HG03097 (cell line): ENCODE measurements around the gene DCST2.

ENCODE experiments used
- ATAC-seq: cut with Tn5 transposase; IDR thresholded peaks from one replicate; pipeline ENCODE4 v1.9.1; 2021; ENCODE audit not compliant: unreplicated experiment, low FRiP score

The DCST2 gene

DNA sequence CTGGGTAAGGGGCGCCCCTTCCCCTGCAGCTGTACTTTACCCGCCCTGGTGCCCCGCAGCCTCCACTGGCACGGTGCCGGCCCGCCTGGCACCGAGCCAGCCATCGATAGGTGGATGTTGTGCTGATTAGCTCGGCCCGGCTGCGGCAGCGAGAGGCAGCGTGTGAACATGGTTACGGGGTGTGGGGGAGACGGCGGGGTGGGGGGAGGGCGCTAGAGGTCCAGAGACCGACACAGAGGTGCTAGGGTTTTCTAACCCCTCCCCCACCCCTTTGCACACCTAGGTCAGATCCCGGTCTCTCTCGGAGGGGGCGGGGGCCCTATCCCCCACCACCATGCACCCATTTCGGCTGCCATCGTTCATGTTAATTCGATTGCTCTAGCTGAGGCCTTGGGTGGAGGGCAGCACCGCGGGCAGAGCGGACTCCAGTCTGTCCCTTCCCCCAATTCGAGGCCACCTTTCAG, 36.6 kb upstream of the DCST2 start:
- ATAC-seq, result no peak

DNA sequence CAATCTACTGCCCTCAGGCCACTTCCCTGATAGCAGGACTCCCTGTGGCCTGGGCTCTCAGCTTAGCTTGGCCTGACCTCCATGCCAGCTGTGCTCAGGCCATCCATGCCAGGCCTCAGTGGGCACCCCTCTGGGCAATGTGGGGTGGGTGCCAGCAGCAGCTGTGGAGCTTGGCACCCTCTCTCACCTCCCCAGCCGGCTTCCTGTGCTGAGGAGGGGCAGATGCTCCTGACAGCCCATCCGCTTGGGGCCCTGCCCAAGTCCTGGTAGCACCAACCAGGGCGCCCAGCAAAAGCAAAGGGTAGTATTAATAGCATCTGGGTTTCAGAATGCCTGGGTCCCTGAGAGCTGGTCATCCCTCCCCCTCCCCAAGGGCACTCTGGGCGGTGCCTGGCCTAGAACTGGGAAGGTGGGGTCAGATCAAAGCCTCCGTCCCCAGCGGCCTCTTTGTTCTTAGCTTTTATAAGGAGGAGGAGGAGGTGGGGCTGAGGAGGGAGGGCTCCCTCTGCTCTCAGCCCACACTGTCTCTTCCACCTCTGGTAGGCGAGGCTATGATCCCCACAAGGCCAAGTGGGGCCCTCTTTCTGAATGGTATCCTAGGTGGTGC, 36.1 kb upstream of the DCST2 start:
- ATAC-seq, result no peak

DNA sequence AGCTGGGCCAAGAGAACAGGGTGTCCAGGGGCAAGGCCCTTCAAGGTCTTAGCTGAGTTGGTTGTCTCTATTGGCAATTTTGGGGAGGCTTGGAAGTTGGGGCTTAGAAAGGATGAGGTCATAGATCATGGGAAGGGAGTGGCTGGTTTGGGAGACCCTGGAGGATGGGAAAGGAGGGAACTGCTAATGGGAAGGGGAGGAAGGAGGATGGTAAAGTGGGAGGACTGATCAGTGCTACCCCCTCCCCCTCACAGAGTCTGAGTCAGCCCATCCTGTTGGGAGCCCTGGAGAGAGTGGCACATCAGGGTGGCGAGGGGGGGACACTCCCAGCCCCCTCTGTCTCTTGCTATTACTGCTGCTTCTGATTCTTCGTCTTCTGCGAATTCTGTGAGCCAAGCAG, 35.0 kb upstream of the DCST2 start:
- no peak for ATAC-seq

DNA sequence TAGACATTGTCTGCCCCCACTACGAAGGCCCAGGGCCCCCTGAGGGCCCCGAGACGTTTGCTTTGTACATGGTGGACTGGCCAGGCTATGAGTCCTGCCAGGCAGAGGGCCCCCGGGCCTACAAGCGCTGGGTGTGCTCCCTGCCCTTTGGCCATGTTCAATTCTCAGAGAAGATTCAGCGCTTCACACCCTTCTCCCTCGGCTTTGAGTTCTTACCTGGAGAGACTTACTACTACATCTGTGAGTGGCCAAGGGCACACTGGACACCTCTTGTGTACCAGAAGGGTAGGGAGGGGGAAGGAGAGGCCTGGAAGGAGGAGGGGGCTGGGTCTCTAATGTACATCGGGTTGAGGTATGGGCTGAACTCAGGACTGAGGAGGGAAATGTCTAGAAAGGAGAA, 33.2 kb upstream of the DCST2 start:
- ATAC-seq, result no peak

DNA sequence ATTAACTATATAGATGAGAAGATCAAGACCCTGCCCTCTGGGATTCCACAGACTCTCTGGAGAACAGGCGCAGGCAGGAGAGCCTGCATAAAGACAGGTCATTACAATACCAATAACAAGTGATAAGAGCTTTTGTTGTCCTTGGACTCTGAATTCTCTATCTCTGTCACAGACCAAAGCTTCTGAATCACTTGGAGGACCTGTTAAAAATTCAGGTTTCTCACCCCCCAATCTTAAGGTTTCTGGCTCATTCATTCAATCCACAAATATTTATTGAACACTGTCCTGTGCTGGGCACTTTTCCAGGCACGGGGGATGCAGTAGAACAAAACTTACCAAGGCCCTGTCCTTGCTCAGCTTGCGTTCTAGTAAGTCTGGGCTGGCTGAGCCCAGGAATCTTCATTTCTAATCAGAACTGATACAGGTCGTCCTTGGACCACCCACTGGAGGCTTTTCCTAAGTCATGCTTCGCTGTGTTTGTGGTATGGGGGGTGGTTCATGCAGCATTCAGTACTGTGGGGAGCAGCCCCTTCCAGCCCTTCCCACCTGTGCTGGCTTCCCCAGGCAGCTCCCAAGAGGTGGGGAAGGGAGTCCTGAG, 31.4 kb upstream of the DCST2 start:
- ATAC-seq, result no peak

DNA sequence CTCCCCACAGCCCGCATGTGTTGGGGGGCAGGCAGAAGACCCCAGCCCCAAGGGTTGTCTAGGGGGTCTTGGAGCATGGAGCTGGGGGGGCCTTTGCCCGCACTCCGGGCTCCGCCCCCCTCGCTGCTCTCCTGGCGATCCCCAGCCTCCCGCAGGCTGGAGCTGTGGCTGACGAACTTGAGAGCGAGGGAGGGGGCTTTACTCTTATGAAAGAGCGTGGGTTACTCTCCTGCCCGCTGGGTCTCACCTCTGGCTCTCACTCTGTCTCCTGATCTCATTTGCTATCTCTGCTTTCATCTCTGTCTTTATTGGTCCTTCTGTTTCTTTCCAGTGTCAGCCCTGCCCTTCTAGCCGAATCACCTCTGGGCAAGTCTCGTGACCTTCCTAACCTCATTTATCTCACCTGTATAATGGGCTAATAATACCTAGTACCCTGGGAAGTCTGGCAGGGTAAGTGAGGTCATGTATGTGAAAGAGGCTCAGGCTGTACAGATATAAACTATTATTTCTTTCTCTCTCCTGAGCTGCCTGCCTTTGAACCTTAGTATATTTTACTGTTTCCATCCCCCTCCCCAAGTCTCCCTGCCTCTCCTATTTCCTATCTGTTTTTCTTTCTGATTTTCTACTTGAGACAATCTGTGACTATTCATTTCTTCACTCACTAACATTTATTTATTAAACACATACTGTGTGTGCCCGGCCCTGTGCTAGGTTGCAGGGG, 30.7 kb upstream of the DCST2 start:
- no peak for ATAC-seq

DNA sequence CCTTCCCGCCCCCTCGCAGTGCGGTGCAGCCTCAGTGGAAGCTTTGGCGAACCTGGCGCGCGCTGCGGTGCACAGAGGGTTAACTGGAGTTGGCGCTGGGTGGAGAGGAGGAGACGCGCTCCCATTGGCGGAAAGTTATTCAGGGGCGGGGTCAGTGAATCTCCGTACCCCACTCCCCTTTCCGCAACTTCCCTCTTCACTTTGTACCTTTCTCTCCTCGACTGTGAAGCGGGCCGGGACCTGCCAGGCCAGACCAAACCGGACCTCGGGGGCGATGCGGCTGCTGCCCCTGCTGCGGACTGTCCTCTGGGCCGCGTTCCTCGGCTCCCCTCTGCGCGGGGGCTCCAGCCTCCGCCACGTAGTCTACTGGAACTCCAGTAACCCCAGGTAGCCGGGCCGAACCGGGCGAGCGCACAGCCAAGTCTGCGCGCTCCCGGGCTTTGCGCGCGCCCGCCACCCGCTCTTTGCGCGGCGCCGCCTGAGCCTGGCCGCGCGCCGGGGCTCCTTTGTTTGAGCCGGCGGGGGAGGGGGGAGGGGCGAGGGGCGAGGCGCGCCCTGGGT, 30.0 kb upstream of the DCST2 start, which contains the start of gene EFNA4:
Gene EFNA4 (plus strand): TSS at position 191 of the 561 bp plus-strand sequence. CDS start 84 bp downstream, at position 275.
- no peak for ATAC-seq

DNA sequence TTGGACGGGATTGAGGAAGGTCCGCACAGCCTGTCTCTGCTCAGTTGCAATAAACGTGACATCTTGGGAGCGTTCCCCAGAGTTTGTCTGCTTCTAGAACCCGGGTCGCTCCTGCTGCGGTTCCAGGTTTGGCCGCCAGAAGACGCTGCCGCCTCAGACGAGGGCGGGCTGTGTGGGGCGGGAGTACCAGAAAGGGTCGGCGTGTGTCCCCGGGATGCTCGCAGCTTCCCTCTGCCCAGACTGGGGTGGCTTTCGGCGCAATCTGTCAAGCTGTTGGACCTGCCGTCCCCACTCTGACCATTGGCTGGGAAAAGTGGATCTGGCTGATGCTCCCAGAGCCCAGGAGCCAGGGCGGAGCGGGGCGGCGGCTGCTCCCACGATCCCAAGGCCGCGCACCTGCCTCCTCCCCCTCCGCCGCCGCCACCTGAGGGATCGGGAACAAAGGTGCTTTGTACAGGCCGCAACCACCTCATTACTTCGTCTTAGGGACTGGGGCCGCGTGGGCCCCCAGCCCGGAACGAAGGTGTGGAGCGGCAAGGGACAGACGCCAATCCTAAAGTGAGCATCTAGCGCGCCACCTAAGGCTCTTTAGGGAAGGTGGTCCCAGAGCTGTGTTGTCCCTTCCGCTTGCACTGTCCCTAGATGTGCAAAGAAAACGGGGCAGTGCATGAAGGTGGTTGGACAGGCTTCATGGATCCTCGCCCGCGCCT, 29.3 kb upstream of the DCST2 start:
- ATAC-seq, result no peak

DNA sequence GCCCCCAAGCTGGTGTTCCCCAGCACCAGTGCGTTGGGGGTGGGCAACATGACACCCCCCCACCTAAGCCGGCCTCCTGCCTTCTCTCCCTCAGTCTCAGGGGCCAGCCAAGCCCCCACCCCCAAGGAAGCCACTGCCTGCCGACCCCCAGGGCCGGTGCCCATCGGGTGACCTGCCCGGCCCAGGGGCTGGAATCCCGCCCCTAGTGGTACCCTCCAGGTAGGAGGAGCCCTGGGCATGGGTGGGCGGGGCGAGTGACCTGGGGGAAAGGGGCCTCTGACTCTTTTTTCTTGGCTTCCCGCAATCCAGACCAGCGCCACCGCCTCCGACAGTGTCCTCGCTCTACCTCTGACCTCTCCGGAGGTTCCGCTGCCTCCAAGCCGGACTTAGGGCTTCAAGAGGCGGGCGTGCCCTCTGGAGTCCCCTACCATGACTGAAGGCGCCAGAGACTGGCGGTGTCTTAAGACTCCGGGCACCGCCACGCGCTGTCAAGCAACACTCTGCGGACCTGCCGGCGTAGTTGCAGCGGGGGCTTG, 28.6 kb upstream of the DCST2 start:
- no peak for ATAC-seq

DNA sequence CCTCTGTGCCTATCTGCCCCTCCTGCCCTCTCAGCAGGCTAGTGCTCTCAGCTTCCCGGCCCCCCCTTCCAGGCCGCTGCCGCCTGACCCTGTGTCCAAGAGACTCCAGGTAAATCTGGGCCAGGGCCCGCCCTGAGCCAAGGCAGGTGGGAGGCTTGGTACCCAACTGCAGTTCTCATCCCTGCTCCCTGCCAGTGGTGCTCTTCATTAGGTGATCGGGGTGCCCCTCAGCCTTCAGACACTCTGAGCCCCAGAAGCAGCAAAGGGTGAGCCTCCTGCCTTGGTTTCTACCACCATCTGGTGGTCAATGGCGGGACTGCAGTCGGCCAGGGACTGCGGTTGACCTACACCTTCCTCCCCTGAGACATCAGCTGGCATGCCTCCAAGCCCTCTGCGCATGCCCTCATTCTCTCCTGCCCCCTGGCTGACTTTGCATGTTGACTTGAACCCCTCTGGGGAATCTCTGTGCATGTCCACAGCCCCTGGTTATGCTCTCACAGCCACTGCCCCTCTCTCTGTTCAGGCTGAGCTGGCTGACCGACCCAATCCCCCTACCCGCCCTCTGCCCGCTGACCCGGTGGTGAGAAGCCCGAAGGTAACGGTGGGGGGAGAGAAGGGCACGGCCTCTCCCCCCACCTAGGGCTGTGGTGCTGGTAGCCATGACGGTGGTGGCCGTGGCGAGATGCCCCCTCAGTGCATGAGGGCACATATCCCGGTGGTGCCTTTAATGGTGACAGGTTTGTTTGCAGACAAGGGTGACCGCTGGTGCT, 28.0 kb upstream of the DCST2 start:
- peak; percentile 47 for ATAC-seq

DNA sequence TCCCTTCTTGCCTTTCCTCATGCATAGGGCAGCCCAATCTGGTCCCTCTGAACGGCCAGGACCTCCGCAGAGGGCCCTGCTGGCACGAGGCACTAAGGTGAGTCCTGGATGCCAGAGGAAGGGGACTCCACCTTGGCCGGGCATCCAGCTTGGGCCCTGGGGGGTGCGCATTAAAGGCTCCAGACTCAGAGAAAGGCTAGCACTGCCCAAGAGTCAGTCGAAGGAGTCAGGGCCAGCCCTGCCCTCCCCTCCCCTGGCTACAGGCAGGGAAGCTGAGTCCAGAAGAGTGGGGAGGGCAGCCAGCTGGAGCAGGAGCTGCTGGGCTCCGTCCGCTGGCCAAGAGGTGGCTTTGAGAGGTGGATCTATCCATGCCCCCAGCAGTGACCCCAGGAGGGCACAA, 27.2 kb upstream of the DCST2 start:
- ATAC-seq, result no peak

DNA sequence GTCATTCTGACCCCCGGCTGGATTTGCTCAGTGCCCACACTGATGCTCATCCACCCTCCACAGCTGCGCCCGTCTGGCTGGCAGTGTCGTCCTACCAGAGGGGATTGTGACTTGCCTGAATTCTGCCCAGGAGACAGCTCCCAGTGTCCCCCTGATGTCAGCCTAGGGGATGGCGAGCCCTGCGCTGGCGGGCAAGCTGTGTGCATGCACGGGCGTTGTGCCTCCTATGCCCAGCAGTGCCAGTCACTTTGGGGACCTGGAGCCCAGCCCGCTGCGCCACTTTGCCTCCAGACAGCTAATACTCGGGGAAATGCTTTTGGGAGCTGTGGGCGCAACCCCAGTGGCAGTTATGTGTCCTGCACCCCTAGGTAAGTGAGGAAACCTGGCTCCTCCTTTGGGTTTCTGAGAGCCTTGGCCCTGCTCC, 24.2 kb upstream of the DCST2 start:
- ATAC-seq, result no peak

DNA sequence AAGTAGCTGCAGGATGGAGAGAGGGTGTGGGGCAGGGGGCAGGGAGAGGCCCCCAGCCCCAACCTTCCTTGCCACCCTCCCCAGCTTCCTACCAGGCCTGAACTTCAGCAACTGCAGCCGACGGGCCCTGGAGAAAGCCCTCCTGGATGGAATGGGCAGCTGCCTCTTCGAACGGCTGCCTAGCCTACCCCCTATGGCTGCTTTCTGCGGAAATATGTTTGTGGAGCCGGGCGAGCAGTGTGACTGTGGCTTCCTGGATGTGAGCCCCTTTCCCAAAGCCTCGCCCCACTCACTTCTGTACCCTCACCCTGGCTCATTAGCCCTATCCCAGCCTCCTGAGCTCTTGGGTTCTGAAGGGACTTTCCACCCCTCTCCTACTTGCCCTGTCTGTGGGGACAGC, 23.5 kb upstream of the DCST2 start:
- ATAC-seq, result no peak

DNA sequence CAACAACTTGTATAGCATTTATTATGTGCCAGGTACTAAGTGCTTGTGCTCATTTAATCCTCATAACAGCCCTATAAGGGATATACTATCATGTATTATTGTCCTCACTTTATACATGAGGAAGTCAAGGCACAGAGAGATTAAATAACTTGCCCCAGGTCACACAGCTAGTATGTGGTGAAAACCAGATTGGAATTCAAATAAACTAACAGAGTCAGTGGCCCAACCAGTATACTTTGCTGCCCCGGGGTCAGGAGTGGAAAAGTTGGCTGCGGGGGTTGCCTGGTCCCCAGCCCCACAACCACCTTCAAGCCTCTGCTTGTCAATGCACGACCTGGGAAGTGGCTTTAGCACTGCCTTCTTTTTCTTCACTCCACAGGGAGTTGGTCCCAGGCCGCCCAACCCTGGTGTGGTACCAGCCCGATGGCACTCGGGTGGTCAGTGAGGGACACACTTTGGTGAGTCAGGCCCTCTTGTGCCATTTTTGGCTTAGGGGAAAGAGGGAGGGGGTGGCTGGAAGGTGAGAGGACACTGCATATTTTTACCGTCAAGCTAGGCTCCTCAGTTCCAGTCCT, 20.0 kb upstream of the DCST2 start:
- no peak for ATAC-seq

DNA sequence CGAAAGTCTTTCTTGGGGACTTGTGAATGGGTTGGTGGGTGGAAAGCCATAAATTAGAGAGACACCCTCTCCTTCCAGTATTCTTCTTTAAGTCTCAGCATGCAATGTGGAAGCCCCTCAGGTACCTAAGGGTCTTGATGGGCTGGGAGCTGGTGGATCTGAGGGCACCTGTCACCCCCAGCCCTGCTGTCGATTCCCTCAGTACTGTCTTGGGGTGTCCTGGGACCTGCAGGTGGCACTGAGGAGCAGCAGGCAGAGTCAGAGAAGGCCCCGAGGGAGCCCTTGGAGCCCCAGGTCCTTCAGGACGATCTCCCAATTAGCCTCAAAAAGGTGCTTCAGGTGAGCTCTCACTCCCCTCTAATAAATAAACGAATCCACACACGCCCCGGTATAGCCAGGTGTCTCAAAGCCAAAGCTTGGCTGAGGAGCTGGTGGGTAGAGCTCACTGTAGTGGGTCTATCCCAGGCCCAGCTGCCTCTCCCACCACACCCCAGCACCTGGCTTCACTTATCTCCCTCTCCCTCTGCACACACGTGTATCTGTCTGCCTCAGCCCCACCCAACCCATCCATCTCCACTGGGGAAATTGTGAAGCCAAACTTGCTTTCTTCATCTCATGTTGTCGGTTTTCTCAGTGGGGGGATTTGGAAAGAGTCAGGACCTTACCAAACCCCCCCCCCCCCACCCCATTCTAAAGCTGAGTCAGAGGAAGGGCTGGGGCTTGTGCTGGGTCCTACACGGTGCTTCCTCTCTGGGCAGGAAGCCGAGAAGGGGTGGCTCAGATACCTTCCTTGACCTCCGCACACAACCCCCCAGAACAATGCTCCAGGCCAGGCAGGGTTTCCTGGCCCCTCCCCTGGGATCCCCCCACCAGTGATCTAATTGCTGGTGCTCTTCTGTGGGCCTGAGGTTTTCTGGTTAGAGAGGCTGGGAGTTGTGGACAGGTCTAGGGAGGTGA, 19.1 kb upstream of the DCST2 start:
- ATAC-seq, result no peak

DNA sequence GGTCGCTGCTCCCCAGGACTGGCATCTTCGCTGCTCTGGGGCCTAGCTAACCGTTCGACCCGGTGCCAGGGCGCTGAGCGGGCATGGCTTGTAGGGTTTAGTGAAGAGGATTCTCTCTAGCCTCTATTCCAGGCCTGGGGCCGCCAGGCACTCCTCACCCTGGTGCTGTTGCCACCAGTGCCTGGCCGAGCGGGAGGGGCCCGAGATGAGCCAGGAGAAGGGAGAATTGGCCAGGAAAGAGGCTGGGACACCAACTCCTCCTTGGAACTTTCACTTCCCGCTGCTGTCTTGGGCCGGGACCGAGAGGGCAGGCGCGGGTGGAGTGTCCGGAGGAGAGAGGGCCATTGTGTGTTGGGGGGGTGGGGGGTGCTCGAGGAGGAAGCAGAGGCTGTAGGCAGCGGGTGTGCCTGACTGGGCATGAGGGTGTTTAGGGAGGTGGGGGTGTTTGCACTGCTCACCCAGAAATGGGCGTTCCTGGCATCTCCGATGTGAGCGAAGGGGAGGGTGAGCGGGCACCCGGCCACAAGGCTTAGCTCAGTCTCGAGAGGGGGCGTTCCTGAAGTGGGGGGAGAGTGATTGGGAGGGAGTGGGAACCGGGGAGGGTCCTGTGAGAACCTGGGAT, 18.3 kb upstream of the DCST2 start:
- ATAC-seq, result no peak

DNA sequence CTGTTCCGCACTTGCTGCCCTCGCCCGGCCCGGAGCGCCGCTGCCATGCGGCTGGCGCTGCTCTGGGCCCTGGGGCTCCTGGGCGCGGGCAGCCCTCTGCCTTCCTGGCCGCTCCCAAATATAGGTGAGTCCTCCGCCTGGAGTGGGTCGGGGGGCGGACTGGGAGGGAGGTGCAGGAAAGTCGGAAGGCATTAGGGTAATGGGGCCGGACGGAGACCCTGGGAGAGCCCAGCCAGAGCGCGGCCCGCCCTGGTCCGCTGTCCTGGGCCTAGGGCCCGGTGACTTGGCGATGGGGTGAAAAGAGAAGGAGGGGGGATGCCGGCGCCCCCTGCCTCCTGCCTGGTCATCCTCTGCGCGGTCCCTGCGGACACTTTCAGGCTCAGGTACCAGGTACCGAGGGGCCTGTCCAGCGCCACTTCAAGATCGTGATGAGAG, 17.8 kb upstream of the DCST2 start:
- ATAC-seq, result no peak
